Tibial nerve (tissue), 4 donors: ENCODE results near the gene SLC29A4. TPM values are rescaled to one million over a fixed set of nuclear protein-coding genes. Genes with fewer than 3 reads are reported as not detected.
"Not testable (repeated sequence)": the region's sequence is repeated elsewhere in the genome, so short reads cannot be mapped to it uniquely, and the experiment has no call there.

Experiments
- DNase-seq, 2 donors: peaks; one replicate each; pipeline ENCODE4 v3.0.0-alpha.2; 2019; ENCODE audit warnings: low spot score in 2 of 2
- H3K27ac ChIP-seq, 4 donors: fragments of 200-600 bp; sonication (generic) in 3 of 4; one replicate each; pipeline ENCODE4 v1.5.1; 2017 to 2019; ENCODE audit warnings: mild to moderate bottlenecking in 1 of 4
- H3K27me3 ChIP-seq, 2 donors: fragments of 200-600 bp; sonication (generic) in 1 of 2; one replicate each; pipeline versions ENCODE4 v1.5.1 to v1.6.0; 2017 to 2019
- H3K36me3 ChIP-seq, 3 donors: fragments of 200-600 bp; sonication (generic); one replicate each; pipeline ENCODE4 v1.5.1; 2018 to 2019
- H3K4me1 ChIP-seq, 4 donors: fragments of 200-600 bp; sonication (generic) in 3 of 4; one replicate each; pipeline ENCODE4 v1.5.1; 2017 to 2019
- H3K4me3 ChIP-seq, 4 donors: fragments of 200-600 bp; sonication (generic) in 3 of 4; one replicate each; pipeline ENCODE4 v1.5.1; 2017 to 2019; ENCODE audit warnings: mild to moderate bottlenecking in 1 of 4, moderate library complexity in 1 of 4
- H3K9me3 ChIP-seq, 4 donors: fragments of 200-600 bp; sonication (generic) in 3 of 4; one replicate each; pipeline ENCODE4 v1.5.1; 2017 to 2019
- CTCF ChIP-seq, 5 experiments: fragments of 200-600 bp in 3 of 5; fragments of 450-650 bp in 2 of 5; sonication (generic) in 3 of 5; IDR thresholded peaks; one replicate each; pipeline ENCODE4 v1.5.1; 2016 to 2019; ENCODE audit warnings: antibody characterized with exemption in 5 of 5, mild to moderate bottlenecking in 3 of 5, moderate library complexity in 2 of 5
- EP300 ChIP-seq, 2 donors: sonication (generic); formaldehyde crosslinking; IDR thresholded peaks; one replicate each; pipeline ENCODE4 v1.6.1; 2017; ENCODE audit warnings: antibody characterized with exemption in 2 of 2, mild to moderate bottlenecking in 1 of 2
- POLR2A ChIP-seq, 2 donors: fragments of 450-650 bp; IDR thresholded peaks; one replicate each; pipeline ENCODE4 v1.6.1; 2017; ENCODE audit warnings: antibody characterized with exemption in 2 of 2, mild to moderate bottlenecking in 2 of 2, moderate library complexity in 2 of 2
- WGBS, 2 donors: methylation state at CpG; one replicate each; pipeline ENCODE4 v1.1.5; 2018; 5-methylcytosine and 5-hydroxymethylcytosine counted together
- total RNA-seq, 4 donors: library from RNA; depleted of rRNA; stranded (reverse); fragments of >200 nt; gene quantifications; one replicate each; pipeline ENCODE4 v1.1.0, GENCODE V29; 2016

SLC29A4 gene
- total RNA-seq, 4 donors from 2014 or later = 1.4 to 6.3 (median 2.7) TPM

GRCh38 chr7:5289355-5289754, 6.6 kb downstream of the SLC29A4 start:
- TF ChIP-seq POLR2A (IDR thresholded peaks at IDR 0.05) (no peak), EP300 (IDR thresholded peaks at IDR 0.05) (no peak), CTCF (IDR thresholded peaks at IDR 0.05) (no peak)
- 82% methylated on average over 7 of the region's 7 CpGs for WGBS, 2 donors
- H3K4me3 ChIP-seq = no peak overlapping the region
- H3K27me3 ChIP-seq = peaks cover 0 to 8% of the 10 kb centered on the region in 2 donors
- no peak for DNase-seq
- no peaks in the 10 kb centered on the region for H3K36me3 ChIP-seq
- peaks cover 0 to 5% (median 0%) of the 10 kb centered on the region in 4 donors for H3K9me3 ChIP-seq
- H3K27ac ChIP-seq = no peak overlapping the region
- H3K4me1 ChIP-seq = peaks cover 0 to 9% (median 0%) of the 10 kb centered on the region in 4 donors

- 88 to 90% methylated on average over 8 of the region's 8 CpGs for WGBS, 2 donors
- Histone ChIP-seq H3K9me3 (peaks cover 0 to 12% (median 0%) of the 10 kb centered on the region in 4 donors), H3K27me3 (peaks cover 0 to 10% of the 10 kb centered on the region in 2 donors), H3K27ac (no peak overlapping the region), H3K4me1 (no peaks in the 10 kb centered on the region), H3K4me3 (no peak overlapping the region), H3K36me3 (no peaks in the 10 kb centered on the region)
- no peak for DNase-seq
- no peak for TF ChIP-seq CTCF (IDR thresholded peaks at IDR 0.05)
- no peak for TF ChIP-seq POLR2A (IDR thresholded peaks at IDR 0.05)
- TF ChIP-seq EP300 (IDR thresholded peaks at IDR 0.05) = no peak
These were observed 8.6 kb downstream of the SLC29A4 start for GRCh38 chr7:5291301-5291700.

GRCh38 chr7:5291711-5292335, 9.1 kb downstream of the SLC29A4 start:
- Histone ChIP-seq H3K27me3 (peaks cover 0 to 15% of the 10 kb centered on the region in 2 donors), H3K9me3 (peaks cover 0 to 12% (median 0%) of the 10 kb centered on the region in 4 donors)
- H3K27ac ChIP-seq, H3K4me1 ChIP-seq, H3K36me3 ChIP-seq, H3K4me3 ChIP-seq, DNase-seq: not testable (repeated sequence)
- WGBS, 2 donors = 69 to 71% methylated on average over 10 of the region's 15 CpGs

GRCh38 chr7:5294169-5294987, 11.6 kb downstream of the SLC29A4 start:
- no peak for DNase-seq
- Histone ChIP-seq H3K27ac (no peak overlapping the region), H3K4me1 (peaks cover 0 to 6% (median 0%) of the 10 kb centered on the region in 4 donors), H3K27me3 (peaks cover 0 to 25% of the 10 kb centered on the region in 2 donors), H3K36me3 (no peaks in the 10 kb centered on the region), H3K9me3 (peaks cover 0 to 12% (median 0%) of the 10 kb centered on the region in 4 donors), H3K4me3 (no peak overlapping the region)
- WGBS, 2 donors = 82 to 83% methylated on average over 14 of the region's 14 CpGs
- TF ChIP-seq EP300 (IDR thresholded peaks at IDR 0.05) (no peak), POLR2A (IDR thresholded peaks at IDR 0.05) (no peak), CTCF (IDR thresholded peaks at IDR 0.05) (no peak)

- H3K4me3 ChIP-seq = no peak overlapping the region
- no peak for DNase-seq
- no peaks in the 10 kb centered on the region for H3K36me3 ChIP-seq
- 75 to 79% methylated on average over 26 to 33 of the region's 33 CpGs for WGBS, 2 donors
- H3K4me1 ChIP-seq = peaks cover 0 to 6% (median 0%) of the 10 kb centered on the region in 4 donors
- H3K27me3 ChIP-seq = peaks cover 0 to 25% of the 10 kb centered on the region in 2 donors
- peaks cover 0 to 12% (median 0%) of the 10 kb centered on the region in 4 donors for H3K9me3 ChIP-seq
- TF ChIP-seq POLR2A (IDR thresholded peaks at IDR 0.05) (no peak), CTCF (IDR thresholded peaks at IDR 0.05) (no peak), EP300 (IDR thresholded peaks at IDR 0.05) (no peak)
- no peak overlapping the region for H3K27ac ChIP-seq
These were observed 12.6 kb downstream of the SLC29A4 start for GRCh38 chr7:5295039-5296014.
